PC-3 (cell line): Measurements from ENCODE around the gene MEIOSIN. TPM values are rescaled to one million over a fixed set of nuclear protein-coding genes. Genes with fewer than 3 reads are reported as not detected.

Source experiments
- ATAC-seq: fragments of 200-7000 bp; cut with Tn5 transposase; 2 replicates; pipeline ENCODE4 v1.9.1; 2020; ENCODE audit warnings: mild to moderate bottlenecking, moderate library complexity
- BruUV-seq: library from RNA; stranded (reverse); fragments of 400-500 nt; replicated peaks from 2 replicates; lab custom pipeline; 2021; lab: Mats Ljungman, UMichigan
- CTCF ChIA-PET: fragments of 300-600 bp; sonication (Branson Sonifier 250); formaldehyde crosslinking; loops from one replicate; lab custom pipeline; 2022; ENCODE audit warnings: antibody characterized with exemption; lab: Charles Lee
- POLR2A ChIA-PET: fragments of 300-600 bp; sonication (Branson Sonifier 250); formaldehyde crosslinking; loops from one replicate; lab custom pipeline; 2022; ENCODE audit warnings: antibody characterized with exemption; ENCODE audit not compliant: unreplicated experiment; lab: Charles Lee
- DNase-seq: peaks from one replicate; pipeline ENCODE4 v3.0.0-alpha.2; 2015
- H2AFZ ChIP-seq: fragments of 300-600 bp; sonication (generic); 2 replicates; pipeline ENCODE4 v1.6.0; 2016; ENCODE audit warnings: antibody characterized with exemption, low read length
- H3F3A ChIP-seq: fragments of 300-600 bp; sonication (generic); one replicate; pipeline ENCODE4 v1.6.0; 2017; ENCODE audit warnings: antibody characterized with exemption, low read length, control low read depth, mild to moderate bottlenecking; ENCODE audit not compliant: unreplicated experiment
- H3K27ac ChIP-seq: fragments of 300-600 bp; sonication (generic); 2 replicates; pipeline ENCODE4 v1.5.1; 2016; ENCODE audit warnings: mild to moderate bottlenecking, low read length
- H3K27me3 ChIP-seq: fragments of 300-600 bp; sonication (generic); 2 replicates; pipeline ENCODE4 v1.6.1; 2016; ENCODE audit warnings: low read length, mixed read lengths
- H3K36me3 ChIP-seq: fragments of 300-600 bp; sonication (generic); 2 replicates; pipeline ENCODE4 v1.6.1; 2016; ENCODE audit warnings: low read depth, mixed run types, low read length, mixed read lengths
- H3K4me1 ChIP-seq: fragments of 300-600 bp; sonication (generic); 2 replicates; pipeline ENCODE4 v1.5.1; 2016; ENCODE audit warnings: low read length; ENCODE audit not compliant: insufficient read depth
- H3K4me2 ChIP-seq: fragments of 300-600 bp; sonication (generic); 2 replicates; pipeline ENCODE4 v1.6.0; 2016; ENCODE audit warnings: low read length
- H3K4me3 ChIP-seq: fragments of 300-600 bp; sonication (generic); 2 replicates; pipeline ENCODE4 v1.5.1; 2016; ENCODE audit warnings: mild to moderate bottlenecking, low read length, mixed read lengths
- H3K79me2 ChIP-seq: fragments of 300-600 bp; sonication (generic); 2 replicates; pipeline ENCODE4 v1.6.1; 2017; ENCODE audit warnings: low read length, mixed read lengths
- H3K9ac ChIP-seq: fragments of 300-600 bp; sonication (generic); 2 replicates; pipeline ENCODE4 v1.6.0; 2016; ENCODE audit warnings: mild to moderate bottlenecking, low read length
- H3K9me2 ChIP-seq: fragments of 300-600 bp; sonication (generic); replicated peaks from 2 replicates; pipeline ENCODE4 v1.6.1; 2016; ENCODE audit warnings: mixed run types, low read length, mixed read lengths
- H3K9me3 ChIP-seq: fragments of 300-600 bp; sonication (generic); 2 replicates; pipeline ENCODE4 v1.6.1; 2016; ENCODE audit warnings: low read length, mixed read lengths
- H4K20me1 ChIP-seq: fragments of 300-600 bp; sonication (generic); 2 replicates; pipeline ENCODE4 v1.6.1; 2016; ENCODE audit warnings: low read length, mixed read lengths
- CTCF ChIP-seq: fragments of 300-600 bp; sonication (generic); conservative IDR thresholded peaks from 2 replicates; pipeline ENCODE4 v1.5.1; 2017; ENCODE audit warnings: antibody characterized with exemption, low read depth, mild to moderate bottlenecking, low read length
- EZH2 ChIP-seq: fragments of 300-600 bp; sonication (generic); IDR thresholded peaks from one replicate; pipeline ENCODE4 v1.6.1; 2017; ENCODE audit warnings: antibody characterized with exemption, mild to moderate bottlenecking, low read length; ENCODE audit not compliant: unreplicated experiment
- EZH2phosphoT487 ChIP-seq: fragments of 300-600 bp; sonication (generic); IDR thresholded peaks from 2 replicates; pipeline ENCODE4 v1.6.1; 2018; ENCODE audit warnings: mild to moderate bottlenecking, antibody characterized with exemption, low read length, borderline replicate concordance
- intact Hi-C: fragments of 100-400 bp; cut with micrococcal nuclease; formaldehyde crosslinking; loops from 2 replicates; pipeline ENCODE4 v1.9.0; 2023
- total RNA-seq: library from RNA; depleted of rRNA; stranded (reverse); fragments of >200 nt; gene quantifications from 2 replicates; pipeline ENCODE4 v1.2.3, GENCODE V29; 2014

MEIOSIN gene
- total RNA-seq, 1 experiment from 2014 or later = not detected

- Histone ChIP-seq H4K20me1 (no peaks in the 10 kb centered on the region), H3K36me3 (no peaks in the 10 kb centered on the region), H3K9ac (no peak overlapping the region), H3K27ac (no peak overlapping the region), H3K4me2 (no peak overlapping the region), H3K9me2 (no peaks in the 10 kb centered on the region), H3K27me3 (no peaks in the 10 kb centered on the region), H3F3A (no peaks in the 10 kb centered on the region), H3K4me1 (peaks cover 36% of the 10 kb centered on the region), H3K79me2 (no peaks in the 10 kb centered on the region), H3K9me3 (no peaks in the 10 kb centered on the region), H2AFZ (no peak overlapping the region), H3K4me3 (no peak overlapping the region)
- DNase-seq (no peak), ATAC-seq (no peak)
- intact Hi-C loops = no loop called here
- TF ChIP-seq EZH2phosphoT487 (no peak), CTCF (no peak), EZH2 (no peak)
- ChIA-PET POLR2A (no interaction called here), CTCF (no interaction called here)
- BruUV-seq = TSS peak; percentile 3
Measured at GRCh38 chr19:45777395-45777961, 44.2 kb downstream of the MEIOSIN start.

- H3F3A ChIP-seq = no peaks in the 10 kb centered on the region
- no peaks in the 10 kb centered on the region for H3K9me3 ChIP-seq
- ATAC-seq = no peak
- H3K9me2 ChIP-seq = no peaks in the 10 kb centered on the region
- CTCF ChIA-PET = interaction anchor here (1.5 kb wide), 1 partner anchor 8 kb away, joined by 19 read pairs; the partner anchor contains the start of gene SIX5
- intact Hi-C loops = no loop called here
- H4K20me1 ChIP-seq = no peaks in the 10 kb centered on the region
- H3K4me2 ChIP-seq = no peak overlapping the region
- no peak overlapping the region for H3K27ac ChIP-seq
- TF ChIP-seq EZH2 (no peak), EZH2phosphoT487 (no peak), CTCF (no peak)
- no peak overlapping the region for H2AFZ ChIP-seq
- no peaks in the 10 kb centered on the region for H3K27me3 ChIP-seq
- no peaks in the 10 kb centered on the region for H3K36me3 ChIP-seq
- peaks cover 41% of the 10 kb centered on the region for H3K4me1 ChIP-seq
- no TSS peak for BruUV-seq
- no peak for DNase-seq
- H3K79me2 ChIP-seq = no peaks in the 10 kb centered on the region
- POLR2A ChIA-PET = no interaction called here
- no peak overlapping the region for H3K9ac ChIP-seq
- H3K4me3 ChIP-seq = no peak overlapping the region
Measured at GRCh38 chr19:45778010-45778661, 44.9 kb downstream of the MEIOSIN start.
